Activated effector memory CD4-positive, alpha-beta T cell treated with Interleukin-2 at 50 U/mL for 16 hours (primary cell): Measurements from ENCODE around the gene PPP1R12B.
"Not testable (repeated sequence)": the region's sequence is repeated elsewhere in the genome, so short reads cannot be mapped to it uniquely, and the experiment has no call there.

Experiments used
- DNase-seq: peaks from one replicate; pipeline ENCODE4 v3.0.0-alpha.2; 2020

Gene PPP1R12B

DNA sequence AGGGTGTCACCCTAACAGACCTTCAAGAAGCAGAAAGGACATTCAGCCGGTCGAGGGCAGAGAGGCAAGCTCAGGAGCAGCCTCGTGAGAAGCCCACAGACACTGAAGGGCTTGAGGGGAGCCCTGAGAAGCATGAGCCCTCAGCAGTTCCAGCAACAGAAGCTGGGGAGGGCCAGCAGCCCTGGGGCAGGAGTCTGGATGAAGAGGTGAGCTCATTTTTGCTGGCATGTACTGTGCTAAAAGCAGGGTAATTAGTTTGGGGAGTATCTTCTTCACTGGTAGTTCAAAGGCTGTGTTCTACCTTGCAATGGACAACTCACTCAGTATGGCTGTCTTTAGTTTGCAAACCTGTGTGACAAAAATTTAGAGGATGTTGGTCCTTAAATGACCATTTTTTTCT, 144.6 kb downstream of the PPP1R12B start:
- DNase-seq = not testable (repeated sequence)

DNA sequence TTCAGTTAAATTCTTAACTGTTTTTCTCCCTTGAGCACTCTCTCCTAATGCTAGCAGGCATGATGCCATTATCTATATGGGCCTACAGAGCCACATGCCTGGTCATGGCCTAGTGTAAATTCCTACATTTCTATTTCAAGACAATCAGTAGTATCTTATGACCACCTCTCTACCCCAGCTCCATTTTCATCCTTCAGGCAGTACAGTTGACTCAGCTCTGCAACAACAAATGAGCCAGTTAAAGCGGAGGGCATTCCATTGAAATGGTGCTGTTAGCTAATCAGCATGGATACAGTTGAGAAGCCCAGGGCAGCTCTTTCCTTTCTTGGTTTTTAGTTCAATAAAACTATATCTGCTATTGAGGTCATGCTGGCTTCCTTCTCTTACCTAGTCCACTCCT, 150.0 kb downstream of the PPP1R12B start:
- DNase-seq = no peak

DNA sequence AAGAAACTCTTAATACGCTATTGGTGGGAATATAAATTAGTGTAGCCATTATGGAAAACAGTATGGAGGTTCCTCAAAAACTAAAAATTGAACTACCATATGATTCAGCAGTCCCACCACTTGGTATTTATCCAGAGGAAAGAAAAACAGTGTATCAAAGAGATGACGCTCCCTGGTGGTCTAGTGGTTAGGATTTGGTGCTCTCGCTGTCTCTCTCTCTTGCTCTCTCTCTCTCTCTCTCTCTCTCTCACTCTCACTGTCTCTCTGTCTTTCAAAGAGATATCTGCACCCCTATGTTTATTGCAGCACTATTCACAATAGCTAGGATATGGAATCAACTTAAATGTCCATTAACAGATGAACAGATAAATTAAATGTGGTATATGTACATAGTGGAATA, 151.5 kb downstream of the PPP1R12B start:
- not testable (repeated sequence) for DNase-seq

DNA sequence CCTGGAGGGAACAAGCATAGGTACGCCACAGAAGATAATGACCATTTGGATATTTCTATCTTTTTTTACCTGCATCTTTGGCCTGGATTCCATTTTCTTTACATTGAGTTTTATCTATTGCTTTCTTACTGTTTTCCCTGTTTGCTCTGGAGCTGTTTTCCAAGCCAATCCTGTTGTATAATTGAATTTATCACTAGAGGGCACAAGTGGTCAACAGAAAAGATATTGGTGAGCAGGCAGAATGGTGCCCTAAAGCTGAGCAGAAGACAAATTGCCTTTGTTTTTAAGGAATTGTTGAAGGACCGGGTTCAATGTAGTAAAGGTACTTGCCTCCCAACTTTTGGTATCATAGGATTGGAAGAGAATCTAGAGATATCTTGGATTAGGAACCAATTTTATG, 152.8 kb downstream of the PPP1R12B start:
- no peak for DNase-seq

DNA sequence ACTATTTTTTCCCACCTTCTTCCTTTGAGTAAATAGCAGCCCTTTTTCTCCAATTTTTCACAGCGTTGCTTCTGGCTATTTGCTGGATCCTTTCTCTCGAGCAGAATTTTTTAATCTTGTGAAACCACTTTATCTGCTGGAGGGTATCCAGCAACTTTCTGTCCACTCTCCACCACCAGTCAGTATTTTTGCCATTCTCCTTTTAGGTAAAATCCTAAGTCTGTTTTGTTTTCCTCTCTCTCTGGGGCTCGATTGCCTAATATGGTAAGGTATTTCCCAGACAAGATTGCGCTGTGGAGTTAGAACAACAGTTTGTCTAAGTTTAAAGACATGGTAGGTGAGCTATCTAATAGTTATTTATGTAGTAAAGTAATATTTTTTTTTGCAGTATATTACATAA, 156.9 kb downstream of the PPP1R12B start:
- no peak for DNase-seq

DNA sequence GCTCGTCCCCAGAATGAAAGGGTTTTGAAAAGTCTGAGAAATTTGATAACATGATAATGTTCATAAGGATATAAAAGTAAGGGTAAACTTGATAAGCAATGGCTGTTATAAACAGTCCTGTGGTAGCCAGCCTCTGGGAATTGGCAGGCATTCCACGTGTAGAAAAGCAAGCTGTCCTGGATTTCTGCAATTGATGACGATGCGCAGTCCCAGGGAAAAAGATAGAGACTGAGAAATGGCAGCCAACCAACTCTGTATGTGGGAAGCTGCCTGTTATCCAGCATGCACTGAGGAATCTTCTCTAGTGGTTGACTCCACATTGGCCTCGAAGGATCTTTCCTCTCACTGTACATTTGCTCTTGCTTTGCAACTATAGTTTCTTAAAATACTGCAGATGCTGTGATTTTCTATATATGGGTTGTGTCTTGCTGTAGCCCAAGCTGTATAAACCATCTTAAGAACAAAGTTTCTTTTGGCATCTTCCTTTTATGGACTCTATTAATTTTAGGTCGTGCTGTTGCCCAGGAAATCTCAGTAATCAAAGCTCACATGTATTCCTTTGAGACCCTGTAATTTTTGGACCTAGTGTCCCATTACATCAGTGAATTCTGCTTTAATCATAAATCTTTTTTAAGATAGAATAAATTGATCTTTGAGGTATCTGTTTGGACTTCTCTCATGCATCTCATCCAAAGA, 157.5 kb downstream of the PPP1R12B start:
- not testable (repeated sequence) for DNase-seq

DNA sequence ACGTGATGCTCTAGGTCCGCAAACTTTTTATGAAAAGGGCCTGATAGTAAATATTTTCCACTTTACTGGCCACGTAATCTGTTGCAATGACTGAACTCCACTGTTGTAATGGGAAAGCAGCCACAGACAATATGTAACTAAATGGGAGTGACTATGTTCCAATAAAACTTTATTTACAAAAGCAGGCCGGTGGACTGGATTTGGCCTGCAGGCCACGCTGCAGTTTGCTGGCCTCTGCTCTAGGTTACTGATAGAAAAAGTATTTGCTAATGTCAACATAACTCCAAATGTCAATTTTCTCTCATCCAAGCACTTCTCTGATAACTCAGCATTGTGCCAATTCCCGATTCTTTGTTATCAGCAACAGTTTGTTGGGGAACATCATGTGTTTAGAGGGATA, 160.4 kb downstream of the PPP1R12B start:
- not testable (repeated sequence) for DNase-seq

DNA sequence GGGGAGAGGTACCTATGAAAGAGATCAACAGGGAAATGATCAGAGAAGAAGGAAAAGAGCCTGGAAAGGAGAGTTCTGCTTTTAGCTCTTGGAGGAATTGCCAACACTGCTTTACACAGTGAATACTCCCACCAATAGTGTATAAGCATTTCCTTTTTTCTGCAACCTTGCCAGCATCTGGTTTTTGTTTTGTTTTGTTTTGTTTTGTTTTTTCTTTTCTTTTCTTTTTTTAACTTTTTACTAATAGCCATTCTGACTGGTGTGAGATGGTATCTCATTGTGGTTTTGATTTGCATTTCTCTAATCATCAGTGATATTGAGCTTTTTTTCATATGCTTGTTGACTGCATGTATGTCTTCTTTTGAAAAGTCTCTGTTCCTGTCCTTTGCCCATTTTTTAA, 165.4 kb downstream of the PPP1R12B start:
- DNase-seq = not testable (repeated sequence)

DNA sequence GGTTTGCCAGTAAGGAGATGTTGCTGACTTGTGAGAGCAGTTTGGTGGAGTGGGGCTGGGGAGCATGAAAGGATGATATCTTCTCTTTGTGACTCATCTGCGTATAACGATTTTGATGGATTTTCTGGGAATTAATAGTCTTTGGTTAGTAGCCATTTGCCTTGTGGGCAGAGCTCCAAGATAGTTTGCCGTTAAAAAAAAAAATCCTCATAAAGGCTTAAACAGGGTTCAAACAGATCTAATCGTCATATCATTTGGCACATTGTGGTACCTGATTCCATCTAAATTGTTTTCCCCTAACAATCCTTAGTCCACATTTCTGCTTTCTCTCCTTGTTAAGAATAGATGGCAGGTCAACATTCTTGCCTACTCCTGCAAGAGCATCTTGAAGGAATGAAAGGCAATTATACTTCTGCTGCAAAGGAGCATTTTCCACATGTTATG, 168.0 kb downstream of the PPP1R12B start:
- no peak for DNase-seq

DNA sequence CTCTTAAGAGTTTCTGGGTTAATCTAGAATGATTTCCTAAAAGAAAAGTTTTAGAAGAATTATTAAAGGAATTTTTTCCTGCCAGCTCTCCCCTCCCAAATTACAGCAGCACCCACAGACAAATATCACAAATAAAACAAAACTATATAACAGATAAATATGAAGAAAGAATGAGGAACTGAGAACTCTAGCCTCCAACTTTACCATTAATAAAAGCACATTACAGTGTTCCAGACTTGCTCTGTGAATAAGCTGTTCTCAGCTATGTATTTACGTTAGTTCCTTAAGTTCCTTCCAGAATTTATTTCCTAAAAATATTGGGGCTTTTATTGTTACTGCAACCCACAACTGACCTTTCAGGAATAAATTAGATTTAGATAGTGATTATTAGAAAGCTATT, 168.6 kb downstream of the PPP1R12B start:
- DNase-seq = not testable (repeated sequence)

DNA sequence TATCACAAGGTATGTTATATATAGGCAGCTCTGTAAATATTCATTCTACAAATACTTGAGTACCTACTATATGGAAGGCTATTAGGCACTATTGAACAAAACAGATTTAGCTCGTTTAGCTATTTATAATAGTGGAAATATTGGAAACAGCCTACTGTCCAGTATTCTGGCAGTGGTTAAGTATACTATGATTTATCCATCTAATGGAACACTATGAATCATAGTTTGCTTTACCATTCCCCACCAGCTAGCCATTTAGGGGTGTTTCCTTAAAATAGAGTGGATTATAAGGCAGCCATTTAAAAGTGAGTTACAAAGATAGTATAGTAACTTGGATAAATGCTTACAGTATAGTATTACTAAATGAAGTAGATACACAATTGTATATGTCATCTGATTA, 169.7 kb downstream of the PPP1R12B start:
- not testable (repeated sequence) for DNase-seq

DNA sequence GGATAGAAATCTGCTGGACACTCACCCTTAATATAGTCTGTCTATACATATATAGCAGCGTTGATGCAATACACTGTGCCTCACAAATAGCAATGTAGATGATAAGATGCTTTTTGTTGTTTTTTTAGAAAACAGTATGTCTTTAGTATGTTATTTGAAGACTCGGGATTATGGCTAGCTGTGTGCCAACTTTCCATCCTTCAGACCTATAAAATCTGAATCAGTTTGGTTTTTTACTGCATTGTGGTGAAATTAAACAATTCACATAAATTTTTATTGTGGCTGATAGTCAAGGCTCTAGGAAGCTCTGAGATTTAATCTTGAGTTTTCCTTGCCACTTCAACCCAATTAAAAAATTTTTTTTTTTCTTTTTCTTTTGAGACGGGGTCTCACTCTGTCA, 170.4 kb downstream of the PPP1R12B start:
- DNase-seq = not testable (repeated sequence)

DNA sequence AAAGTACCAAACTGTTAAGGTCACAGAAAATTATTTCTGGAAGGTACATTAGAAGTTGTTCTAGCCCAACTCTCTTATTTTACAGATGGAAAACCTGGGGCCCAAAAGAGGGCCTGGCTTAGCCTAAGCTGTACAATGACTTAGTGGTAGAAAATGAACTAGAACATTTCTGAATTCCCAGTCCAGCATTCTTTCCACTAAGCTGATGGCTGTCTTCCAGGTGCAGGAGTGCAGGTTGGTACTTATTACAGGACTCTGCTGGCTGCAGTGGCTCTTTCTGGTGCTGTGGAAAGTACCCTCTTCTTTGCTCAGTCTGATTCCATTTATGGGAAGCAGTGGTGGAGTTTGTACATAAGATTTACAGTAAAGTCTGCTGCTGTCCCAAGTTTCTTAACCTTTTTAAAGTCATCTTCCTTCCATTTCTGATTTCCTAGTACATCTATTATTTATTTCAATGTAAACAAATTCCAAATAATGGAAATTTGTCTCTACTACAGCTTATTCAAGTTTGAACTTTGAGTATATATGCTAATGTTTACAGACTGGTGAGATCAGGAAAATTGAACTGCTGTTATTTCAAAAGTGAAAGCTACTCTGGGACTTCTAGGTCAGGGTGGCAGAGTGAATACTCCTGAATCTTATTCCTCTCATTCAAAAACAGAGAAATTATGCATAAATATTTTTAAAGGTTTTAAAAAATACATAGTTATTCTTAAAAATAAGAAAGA, 171.8 kb downstream of the PPP1R12B start:
- not testable (repeated sequence) for DNase-seq

DNA sequence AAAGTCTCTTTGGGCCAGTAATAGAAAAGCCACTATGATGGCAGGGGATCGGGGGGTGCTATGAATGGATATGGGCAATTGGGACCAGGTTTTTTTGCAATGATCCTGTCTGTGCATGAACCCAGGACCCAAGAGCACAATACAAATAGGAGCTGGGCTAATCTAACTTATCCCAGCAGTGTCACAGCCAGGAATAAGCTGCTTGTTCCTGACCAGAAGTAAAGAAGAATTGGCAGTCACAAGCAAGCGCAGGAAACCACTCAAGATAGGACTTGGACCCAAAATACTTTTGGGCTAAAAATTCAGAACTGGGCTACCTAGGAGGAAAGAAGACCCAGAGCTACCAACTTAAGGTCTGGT, 172.3 kb downstream of the PPP1R12B start:
- not testable (repeated sequence) for DNase-seq

DNA sequence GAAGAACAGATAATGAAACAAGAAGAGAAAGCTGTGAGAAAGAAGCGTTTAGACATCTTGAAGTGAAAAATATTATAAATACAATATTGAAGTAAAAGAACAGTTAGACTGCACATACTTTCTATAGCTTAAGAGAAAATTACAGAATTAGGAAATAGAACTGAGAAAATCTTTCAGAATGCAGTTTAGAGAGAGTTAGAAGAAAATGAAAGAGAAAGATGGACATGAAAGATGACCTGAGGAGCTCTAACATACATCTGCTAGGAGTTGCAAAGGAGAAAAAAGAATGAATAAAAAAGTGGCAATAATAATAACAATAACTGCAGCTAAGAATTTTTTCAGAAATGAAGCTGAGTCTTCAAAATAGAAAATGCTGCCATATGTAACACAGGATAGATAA, 173.0 kb downstream of the PPP1R12B start:
- DNase-seq = not testable (repeated sequence)

DNA sequence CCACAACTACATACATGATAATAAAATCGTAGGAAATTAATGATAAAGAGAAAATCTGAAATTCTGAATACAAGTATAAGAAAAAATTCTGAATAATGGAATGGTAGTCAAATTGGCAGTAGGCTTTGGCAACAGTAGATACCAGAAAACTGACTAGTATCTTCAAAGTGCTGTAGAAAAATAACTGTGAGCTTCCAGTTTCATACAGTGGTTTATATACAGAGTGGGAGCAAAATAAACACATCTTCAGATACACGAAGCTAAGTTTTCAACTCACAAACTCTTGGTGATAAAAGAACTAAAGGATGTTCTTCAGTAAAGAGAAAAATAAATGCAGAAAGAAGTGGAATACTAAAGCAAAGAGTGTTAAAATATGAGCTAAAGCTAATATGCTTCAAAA, 173.4 kb downstream of the PPP1R12B start:
- no peak for DNase-seq

DNA sequence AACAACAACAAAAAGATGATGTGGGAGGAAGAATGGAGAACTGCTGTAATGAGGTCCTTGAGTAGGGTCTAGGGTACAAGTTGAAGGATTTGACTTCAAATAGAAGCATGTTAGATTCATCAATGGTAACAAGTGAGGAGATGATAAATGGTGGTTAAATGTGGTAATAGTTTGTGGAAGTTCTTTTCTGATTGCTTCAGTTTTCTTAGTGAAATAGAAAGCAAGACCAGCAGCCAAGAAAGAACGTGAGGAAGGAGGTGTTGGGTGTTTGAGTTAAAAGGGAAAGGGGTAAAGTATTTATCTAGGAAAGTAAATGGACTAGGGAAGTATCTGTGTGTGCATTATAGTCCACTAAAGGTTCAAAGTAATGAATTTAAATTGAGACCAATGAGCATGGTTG, 177.6 kb downstream of the PPP1R12B start:
- DNase-seq = not testable (repeated sequence)

DNA sequence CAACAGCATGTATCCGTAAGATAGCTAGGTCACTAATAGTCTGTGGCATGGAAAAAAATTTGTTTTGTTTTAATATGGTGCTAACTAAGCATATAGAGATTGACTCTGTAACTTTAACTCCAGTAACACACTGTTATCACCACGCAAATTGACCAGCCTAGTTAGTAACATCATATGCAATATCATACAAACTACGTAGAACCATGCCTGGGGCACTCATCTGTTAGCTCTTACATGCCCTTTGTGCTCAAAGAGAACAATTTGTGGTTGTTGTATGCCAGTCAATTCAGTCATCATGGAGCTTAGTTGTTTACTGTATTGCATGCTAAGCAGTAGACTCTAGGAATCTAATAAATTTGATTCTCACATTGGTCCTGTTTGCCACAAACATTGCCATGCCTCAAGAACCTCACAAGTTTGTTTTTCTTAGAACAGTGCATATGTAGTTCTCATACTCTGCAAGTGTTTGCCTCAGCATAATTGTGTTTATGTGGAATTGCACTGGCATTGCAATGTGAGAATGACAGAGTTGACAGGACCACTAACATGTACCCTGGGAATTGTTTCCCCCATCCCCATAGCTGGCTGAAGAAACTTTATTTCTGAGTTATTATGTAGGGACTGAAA, 179.7 kb downstream of the PPP1R12B start:
- DNase-seq = not testable (repeated sequence)

DNA sequence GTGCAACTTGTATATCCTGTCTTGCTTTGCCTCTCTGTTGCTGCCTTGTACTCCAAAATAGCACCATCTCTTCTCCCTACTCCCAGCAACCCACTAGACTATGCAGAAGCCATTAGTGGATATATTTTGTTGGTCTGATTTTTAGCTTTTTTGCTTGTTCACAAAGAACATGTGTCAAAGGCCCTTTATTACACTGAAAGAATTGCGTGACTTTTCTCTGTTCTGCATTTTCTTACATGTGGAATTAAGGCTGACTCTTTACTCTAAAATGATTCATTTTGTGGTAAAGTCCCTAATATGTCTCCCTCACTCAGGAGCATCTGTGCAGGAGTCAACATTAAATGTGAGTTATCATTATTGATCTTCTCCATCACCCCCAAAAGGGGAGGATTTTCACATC, 182.2 kb downstream of the PPP1R12B start:
- DNase-seq = not testable (repeated sequence)

DNA sequence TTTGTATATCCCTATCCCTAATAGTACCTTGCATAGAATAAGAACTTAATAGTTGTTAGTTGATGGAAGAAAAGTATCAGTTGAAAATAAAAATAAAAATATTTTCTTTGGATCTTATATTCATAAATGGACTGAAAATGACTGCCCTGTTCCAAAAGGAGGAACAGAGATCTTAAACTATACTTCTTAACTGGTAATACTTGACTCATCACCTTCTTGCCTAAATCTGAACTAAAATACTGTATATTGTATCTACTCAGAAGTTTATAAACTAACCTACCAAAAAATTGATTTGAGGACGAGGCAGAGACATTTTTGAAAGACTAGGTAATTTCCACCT, 182.9 kb downstream of the PPP1R12B start:
- DNase-seq = no peak

DNA sequence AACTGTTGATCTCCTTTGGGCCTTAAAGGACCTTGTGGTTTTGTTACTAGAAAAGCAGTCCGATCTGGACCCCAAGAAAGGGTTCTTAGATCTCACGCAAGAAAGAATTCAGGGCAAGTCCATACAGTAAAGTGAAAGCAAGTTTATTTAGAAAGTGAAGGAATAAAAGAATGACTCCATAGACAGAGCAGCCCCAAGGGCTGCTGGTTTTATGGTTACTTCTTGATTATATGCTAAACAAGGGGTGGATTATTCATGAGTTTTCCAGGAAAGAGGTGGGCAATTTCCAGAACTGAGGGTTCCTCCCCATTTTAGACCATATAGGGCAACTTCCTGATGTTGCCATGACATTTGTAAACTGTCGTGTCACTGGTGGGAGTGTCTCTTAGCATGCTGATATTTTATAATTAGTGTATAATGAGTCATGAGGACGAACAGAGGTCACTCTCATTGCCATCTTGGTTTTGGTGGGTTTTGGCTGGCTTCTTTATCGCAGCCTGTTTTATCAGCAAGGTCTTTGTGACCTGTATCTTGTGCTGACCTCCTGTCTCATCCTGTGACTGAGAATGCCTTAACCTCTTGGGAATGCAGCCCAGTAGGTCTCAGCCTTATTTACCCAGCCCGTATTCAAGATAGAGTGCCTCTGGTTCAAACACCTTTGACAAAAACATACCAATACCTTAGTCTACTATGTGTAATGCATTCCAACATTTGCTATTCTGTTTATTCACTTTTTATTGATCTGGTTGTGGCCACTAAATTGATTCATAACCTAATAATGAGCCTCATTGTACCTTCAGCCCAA, 183.5 kb downstream of the PPP1R12B start:
- not testable (repeated sequence) for DNase-seq

DNA sequence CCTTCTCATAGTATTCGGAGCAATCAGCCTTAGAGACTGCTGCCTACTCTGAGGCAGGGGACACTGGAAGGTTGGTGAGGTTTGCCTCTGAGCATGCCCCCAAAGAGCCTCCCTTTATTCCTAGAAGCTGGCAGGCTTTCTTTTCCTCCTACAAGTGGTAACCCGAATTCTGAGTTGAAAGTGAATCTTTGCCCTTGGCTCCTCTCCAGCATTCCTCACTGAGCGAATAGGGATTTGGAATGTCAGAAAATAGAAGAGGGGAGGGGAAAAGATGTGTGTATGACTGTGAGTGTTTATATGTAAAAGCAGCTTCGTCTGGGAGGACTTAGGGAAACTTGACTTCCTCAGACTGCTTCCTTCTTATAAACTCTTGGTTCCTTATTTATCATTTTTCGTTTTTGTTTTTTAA, 190.7 kb downstream of the PPP1R12B start:
- not testable (repeated sequence) for DNase-seq

DNA sequence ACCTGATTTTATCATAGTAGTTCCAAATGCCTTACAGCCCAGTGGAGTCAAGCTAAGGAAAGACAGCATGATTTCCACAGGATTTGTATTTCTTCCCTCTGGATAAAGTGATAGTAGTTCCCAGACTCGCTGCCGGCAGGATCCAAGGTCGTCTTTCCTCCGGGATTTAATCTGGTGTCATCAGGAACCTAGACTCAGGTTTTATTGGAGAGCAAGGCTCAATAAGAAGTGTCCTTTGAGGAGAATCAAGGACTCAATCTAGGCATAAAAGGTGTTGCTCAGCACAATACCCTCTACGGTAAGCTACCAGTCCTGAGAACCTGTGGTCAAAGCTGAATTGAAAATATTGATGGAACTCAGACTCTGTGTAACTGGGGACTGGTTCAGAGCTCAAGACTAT, 191.1 kb downstream of the PPP1R12B start:
- not testable (repeated sequence) for DNase-seq
